Peyer's patch (tissue), 4 donors: ENCODE results near the gene CENPA.

Experiments used
- CTCF ChIP-seq, 6 experiments: fragments of 450-650 bp in 4 of 6; fragments of 200-600 bp in 2 of 6; sonication (generic) in 1 of 6; IDR thresholded peaks; one replicate each; pipeline ENCODE4 v1.5.1; 2017 to 2019; ENCODE audit warnings: antibody characterized with exemption in 6 of 6, mild to moderate bottlenecking in 3 of 6, moderate library complexity in 1 of 6
- POLR2A ChIP-seq, 2 donors: fragments of 450-650 bp; IDR thresholded peaks; one replicate each; pipeline ENCODE4 v1.5.1; 2017; ENCODE audit warnings: antibody characterized with exemption in 2 of 2, mild to moderate bottlenecking in 2 of 2, moderate library complexity in 2 of 2

DNA sequence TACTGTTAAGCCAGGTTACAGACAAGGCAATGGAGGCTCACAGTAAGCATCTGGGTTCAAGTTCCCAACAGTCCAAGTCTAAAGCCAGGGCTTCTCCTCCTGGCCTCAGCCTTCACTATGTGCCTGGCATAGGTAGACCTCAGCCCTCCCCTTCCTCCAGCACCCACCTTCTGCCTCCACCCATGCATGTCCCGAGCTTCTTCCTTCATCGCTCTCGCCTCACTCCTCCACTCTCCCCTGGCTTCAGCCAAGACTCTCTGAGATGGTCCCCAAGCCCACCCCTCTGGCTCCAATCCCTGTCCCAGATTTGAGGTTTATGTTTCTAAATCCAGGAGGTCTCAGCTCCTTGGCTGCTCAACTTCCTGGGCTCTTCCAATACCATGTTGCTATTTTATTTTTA, 26.9 kb downstream of the CENPA start:
- TF ChIP-seq CTCF (IDR thresholded peaks at IDR 0.05) (no peak), POLR2A (IDR thresholded peaks at IDR 0.05) (no peak)
